ENCODE results near the gene SH3RF2.
A peak's percentile ranks its signal among the peaks of the same experiment; 100 is the strongest.

SH3RF2 gene

DNA sequence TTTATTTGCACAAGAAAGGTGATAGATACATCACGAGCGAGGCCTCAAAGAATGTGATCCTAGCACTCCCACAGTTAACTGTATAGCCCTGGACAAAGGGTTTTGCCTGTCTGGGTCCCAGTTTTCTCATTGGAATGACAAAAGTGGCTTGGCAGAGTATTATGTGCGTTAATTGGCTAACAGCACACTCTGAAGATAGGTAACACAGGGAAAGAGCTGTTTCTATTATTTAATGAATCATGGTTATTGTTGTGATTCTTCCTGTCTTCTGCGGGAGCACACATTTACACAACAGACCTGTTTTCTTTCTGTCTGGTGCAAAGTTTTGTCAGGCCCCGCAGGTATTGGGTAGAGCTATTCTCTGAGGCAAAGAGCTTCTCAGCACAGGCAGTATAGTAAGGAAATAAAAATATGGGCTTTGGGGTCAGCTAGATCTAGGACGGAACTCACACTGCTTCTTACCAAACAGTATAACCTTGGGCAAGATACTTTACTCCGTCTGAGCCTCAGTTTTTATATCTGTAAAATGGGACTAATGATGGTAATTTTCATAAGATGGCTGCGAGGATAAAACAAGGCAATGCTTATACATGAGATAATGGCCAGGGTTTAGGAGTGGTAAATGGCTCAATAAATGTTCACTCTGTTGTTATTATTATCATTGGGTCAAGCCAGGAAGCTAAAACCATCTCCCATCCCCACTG lies 90.1 kb downstream of the SH3RF2 start:
- no peak for DNase-seq (ENCODE audit: low read depth, low spot score)
- H3K27ac ChIP-seq: peak overlapping the region; percentile 53

DNA sequence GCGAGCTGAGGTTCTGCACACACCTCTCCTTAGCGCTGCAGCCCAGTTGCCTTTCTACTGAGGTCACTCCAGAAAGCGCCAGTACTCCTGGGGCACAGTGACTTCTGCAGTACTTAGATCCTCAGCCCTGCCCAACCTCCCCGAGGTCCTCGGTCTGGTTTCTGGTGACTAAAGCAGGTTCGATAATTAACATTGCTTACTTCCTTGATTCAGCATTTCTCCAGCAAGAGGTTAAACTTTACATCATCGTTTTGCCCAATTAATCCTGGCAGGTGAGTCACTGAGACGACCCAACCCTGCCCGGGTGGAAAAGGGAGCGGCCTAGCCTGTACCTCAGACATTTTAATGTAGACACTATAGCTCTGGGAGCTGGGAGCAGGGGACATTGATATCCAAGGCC lies 91.4 kb downstream of the SH3RF2 start:
- DNase-seq (ENCODE audit: low read depth, low spot score): peak; percentile 88
- peak overlapping the region; percentile 53 for H3K27ac ChIP-seq

DNA sequence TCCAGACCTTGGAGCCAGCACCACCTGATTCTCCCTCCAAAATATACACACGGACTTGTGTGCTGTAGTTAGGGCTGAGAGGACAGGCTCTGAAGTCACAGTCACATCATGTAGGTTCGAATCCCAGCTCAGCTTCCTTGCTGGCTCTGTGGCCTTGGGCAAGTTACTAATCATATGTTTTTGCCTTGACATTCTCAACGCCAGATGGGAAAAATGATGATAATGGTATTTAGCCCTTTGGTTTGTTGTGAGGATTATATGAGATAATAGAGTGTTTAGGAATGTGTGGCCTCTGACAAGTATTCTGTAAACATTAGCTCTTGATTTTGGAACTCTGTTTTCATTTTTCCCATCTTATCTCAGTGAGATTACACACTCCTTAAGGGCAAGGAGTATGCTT lies 96.5 kb downstream of the SH3RF2 start:
- DNase-seq (ENCODE audit: low read depth, low spot score): no peak

GRCh38 chr5:146034127-146034526 lies 97.7 kb downstream of the SH3RF2 start:
- no peak for DNase-seq (ENCODE audit: low read depth, low spot score)
- H3K27ac ChIP-seq: no peak overlapping the region

More for the DNA sequence above, 96.5 kb downstream of the SH3RF2 start:
- no peak overlapping the region for H3K27ac ChIP-seq

GRCh38 chr5:146034605-146035004 lies 98.2 kb downstream of the SH3RF2 start:
- H3K27ac ChIP-seq: no peak overlapping the region

DNA sequence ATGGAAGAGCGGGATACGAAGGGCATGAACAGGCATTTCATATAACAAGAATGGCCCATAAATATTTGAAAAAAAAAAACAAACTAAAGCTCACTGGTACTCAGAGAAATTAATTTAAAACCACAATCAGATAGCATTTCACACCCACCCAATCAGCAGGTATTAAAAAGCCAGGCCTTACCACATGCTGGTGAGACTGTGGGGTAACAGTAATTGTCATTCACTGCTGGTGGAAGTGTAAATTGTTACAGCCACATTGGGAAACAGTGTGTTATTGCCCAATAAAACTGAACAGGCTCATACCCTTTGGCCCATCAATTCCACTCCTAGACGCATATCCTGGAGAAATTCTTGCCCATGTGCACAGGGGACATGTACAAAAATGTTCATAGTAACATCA lies 103.0 kb downstream of the SH3RF2 start:
- no peak for DNase-seq (ENCODE audit: low read depth, low spot score)
- no peak overlapping the region for H3K27ac ChIP-seq

More at GRCh38 chr5:146034605-146035004, 98.2 kb downstream of the SH3RF2 start:
- DNase-seq (ENCODE audit: low read depth, low spot score): no peak

GRCh38 chr5:146040527-146040926 lies 104.1 kb downstream of the SH3RF2 start:
- peak overlapping the region; percentile 85 for H3K27ac ChIP-seq
- no peak for DNase-seq (ENCODE audit: low read depth, low spot score)

DNA sequence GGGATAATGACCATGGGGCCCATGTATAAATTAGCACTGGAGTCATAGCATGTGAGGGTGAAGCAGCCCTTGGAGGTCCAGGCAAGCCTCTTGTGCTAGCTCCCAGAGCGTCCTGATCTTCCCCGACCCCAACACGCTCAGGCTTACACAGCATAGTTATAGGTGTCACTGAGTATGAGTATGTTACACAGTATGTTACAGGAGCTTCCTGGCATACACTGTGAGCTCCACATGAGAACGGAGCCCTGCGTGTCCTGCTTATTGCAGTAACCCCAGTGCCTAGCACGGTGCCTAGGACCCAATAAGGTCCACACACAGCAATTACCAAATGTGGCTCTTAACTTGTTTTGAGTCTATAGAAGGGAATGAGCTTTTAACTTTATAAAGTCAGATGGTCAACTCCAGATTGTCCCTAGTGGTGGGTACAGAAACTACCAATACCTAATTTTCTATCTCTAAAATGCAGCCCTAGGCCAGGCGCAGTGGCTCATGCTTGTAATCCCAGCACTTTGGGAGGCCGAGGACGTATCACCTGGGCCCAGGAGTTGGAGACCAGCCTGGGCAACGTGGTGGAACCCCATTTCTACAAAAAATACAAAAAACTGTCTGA lies 104.9 kb downstream of the SH3RF2 start:
- no peak for DNase-seq (ENCODE audit: low read depth, low spot score)

GRCh38 chr5:146042628-146043279 lies 106.4 kb downstream of the SH3RF2 start:
- peak overlapping the region; percentile 85 for H3K27ac ChIP-seq
- DNase-seq (ENCODE audit: low read depth, low spot score): peak; percentile 43

More for the DNA sequence above, 104.9 kb downstream of the SH3RF2 start:
- peak overlapping the region; percentile 85 for H3K27ac ChIP-seq

- peak overlapping the region; percentile 85 for H3K27ac ChIP-seq
- DNase-seq (ENCODE audit: low read depth, low spot score): no peak
Measured at GRCh38 chr5:146043722-146044121, 107.3 kb downstream of the SH3RF2 start.

- H3K27ac ChIP-seq: no peak overlapping the region
- no peak for DNase-seq (ENCODE audit: low read depth, low spot score)
Measured at GRCh38 chr5:146047396-146047795, 111.0 kb downstream of the SH3RF2 start.

DNA sequence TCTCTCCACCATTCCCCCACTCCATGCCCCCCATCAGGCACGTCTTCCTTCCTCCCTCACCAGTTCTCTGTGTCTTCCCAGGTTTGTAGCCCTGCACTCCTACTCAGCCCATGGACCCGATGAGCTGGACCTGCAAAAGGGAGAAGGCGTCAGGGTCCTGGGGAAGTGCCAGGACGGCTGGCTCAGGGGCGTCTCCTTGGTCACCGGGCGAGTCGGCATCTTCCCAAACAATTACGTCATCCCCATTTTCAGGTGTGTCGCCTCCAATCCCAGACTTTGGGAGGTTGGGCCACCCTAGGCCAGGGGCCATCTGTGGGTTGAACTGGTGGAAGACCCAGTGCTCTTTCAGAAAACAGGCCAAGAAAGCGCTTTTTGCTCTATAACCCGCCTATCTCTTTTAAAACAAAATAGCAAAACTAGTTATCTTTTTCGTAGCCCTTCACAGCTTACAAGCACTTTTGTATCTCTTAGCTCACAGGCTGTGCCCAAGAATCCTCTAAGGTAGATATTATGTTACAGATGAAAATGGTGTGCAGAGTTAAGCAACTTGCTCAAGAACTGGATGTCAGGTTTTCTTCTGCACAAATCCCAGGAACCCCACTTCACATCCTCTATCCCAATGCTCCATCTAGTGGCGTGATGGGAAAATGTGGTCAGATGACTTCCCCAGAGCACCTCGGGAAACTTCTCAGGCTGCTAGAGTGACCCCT lies 112.8 kb downstream of the SH3RF2 start:
- no peak overlapping the region for H3K27ac ChIP-seq
- no peak for DNase-seq (ENCODE audit: low read depth, low spot score)

GRCh38 chr5:146049704-146050026 lies 113.3 kb downstream of the SH3RF2 start:
- no peak for DNase-seq (ENCODE audit: low read depth, low spot score)
- H3K27ac ChIP-seq: no peak overlapping the region

DNA sequence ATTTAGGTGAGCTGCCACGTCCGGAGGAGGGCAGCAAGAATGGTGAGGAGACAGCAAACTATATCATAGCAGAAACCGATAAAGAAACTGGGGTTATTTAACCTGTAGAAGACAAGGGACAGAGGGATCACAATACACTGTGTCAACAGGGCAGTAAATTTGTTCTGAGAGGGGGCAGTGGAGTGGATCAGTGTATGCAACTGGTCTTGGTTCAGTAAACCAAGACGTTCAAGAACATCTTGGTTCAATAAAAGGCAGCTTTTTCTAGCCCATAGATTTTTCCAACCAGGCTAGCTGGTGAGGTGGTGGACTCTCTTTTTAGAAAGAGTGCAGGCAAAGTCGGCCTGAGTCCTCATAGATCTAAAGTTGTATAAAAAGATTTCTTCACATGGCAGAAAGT lies 113.7 kb downstream of the SH3RF2 start:
- no peak overlapping the region for H3K27ac ChIP-seq
- DNase-seq (ENCODE audit: low read depth, low spot score): no peak

GRCh38 chr5:146051678-146052077 lies 115.3 kb downstream of the SH3RF2 start:
- H3K27ac ChIP-seq: no peak overlapping the region
- DNase-seq (ENCODE audit: low read depth, low spot score): no peak

- no peak for DNase-seq (ENCODE audit: low read depth, low spot score)
- H3K27ac ChIP-seq: no peak overlapping the region
Measured at GRCh38 chr5:146052780-146053179, 116.4 kb downstream of the SH3RF2 start.

- DNase-seq (ENCODE audit: low read depth, low spot score): no peak
- H3K27ac ChIP-seq: no peak overlapping the region
Measured at GRCh38 chr5:146055432-146055831, 119.1 kb downstream of the SH3RF2 start.

DNA sequence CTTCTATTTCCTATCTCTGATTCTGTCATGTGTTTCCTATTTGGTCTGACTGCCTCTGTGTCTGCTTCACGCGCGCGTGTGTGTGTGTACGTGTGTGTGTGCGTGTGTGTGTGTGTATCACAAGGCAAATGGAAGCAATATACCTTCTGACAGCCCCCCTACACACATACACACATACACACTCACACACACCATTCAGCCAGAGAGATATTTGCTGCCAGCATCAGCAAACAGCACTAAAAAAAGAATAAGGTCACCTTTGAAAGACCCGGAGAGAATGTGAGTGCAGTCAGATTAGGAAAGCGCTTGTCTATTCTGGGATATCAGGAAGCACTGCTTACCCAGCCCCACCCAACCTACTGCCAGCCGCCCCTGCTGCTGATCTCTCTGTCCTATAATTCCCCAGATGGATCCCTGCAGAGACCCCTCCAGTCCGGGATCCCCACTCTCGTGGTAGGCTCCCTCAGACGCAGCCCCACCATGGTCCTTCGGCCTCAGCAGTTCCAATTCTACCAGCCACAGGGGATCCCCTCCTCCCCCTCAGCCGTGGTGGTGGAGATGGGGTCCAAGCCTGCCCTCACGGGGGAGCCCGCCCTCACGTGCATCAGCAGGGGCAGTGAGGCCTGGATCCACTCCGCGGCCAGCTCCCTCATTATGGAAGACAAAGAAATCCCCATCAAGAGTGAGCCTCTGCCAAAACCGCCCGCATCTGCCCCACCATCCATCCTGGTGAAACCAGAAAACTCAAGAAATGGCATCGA lies 123.3 kb downstream of the SH3RF2 start:
- H3K27ac ChIP-seq: no peak overlapping the region
- no peak for DNase-seq (ENCODE audit: low read depth, low spot score)

DNA sequence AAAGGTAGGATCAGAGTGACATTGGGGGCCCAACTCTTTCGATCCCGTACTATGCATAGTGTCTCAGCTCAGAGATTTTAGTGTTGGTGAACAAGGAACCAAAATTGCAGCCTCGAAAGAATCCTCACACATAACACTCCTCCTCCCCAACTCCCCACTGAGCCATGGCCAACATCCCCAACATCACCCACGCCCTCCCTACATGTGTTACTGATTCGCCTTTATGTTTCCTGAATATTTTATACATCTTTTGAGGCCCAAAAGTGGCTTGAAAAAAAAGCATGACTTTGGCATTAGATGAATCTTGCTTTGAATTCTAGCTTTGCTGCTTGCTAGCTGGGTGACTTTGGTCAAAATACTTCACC lies 123.8 kb downstream of the SH3RF2 start:
- H3K27ac ChIP-seq: no peak overlapping the region
- DNase-seq (ENCODE audit: low read depth, low spot score): no peak

GRCh38 chr5:146066968-146067367 lies 130.6 kb downstream of the SH3RF2 start:
- no peak overlapping the region for H3K27ac ChIP-seq
- DNase-seq (ENCODE audit: low read depth, low spot score): no peak

Data from epithelial cell of prostate (primary cell).